Caco-2 (cell line): Measurements from ENCODE around the gene GCGR. TPM values are rescaled to one million over a fixed set of nuclear protein-coding genes. Genes with fewer than 3 reads are reported as not detected.

ENCODE experiments used
- BruUV-seq: library from RNA; stranded (reverse); fragments of 400-500 nt; replicated peaks from 2 replicates; lab custom pipeline; 2021; lab: Mats Ljungman, UMichigan
- CTCF ChIA-PET: fragments of 300-600 bp; sonication (Branson Sonifier 250); formaldehyde crosslinking; loops from one replicate; lab custom pipeline; 2022; ENCODE audit warnings: antibody characterized with exemption; lab: Charles Lee
- POLR2A ChIA-PET: fragments of 300-600 bp; sonication (Branson Sonifier 250); formaldehyde crosslinking; loops from one replicate; lab custom pipeline; 2022; ENCODE audit warnings: antibody characterized with exemption; lab: Charles Lee
- DNase-seq, 2 experiments: peaks; one replicate each; pipeline versions ENCODE4 v3.0.0 to v3.0.0-alpha.2; 2020 to 2022
- H3K27me3 ChIP-seq: replicated peaks from 2 replicates; pipeline ENCODE4 v1.6.0; 2011; ENCODE audit warnings: low read length; ENCODE audit not compliant: control insufficient read depth, insufficient read depth
- H3K36me3 ChIP-seq: 2 replicates; pipeline ENCODE4 v1.5.1; 2011; ENCODE audit warnings: low read length; ENCODE audit not compliant: control insufficient read depth, insufficient read depth
- H3K4me1 ChIP-seq: fragments of 250-450 bp; sonication (Bioruptor Pico); 2 replicates; pipeline ENCODE4 v1.5.1; 2020; ENCODE audit warnings: mild to moderate bottlenecking
- H3K4me3 ChIP-seq: 2 replicates; pipeline ENCODE4 v1.5.1; 2011; ENCODE audit warnings: low read depth, mild to moderate bottlenecking, control low read depth, low read length
- H3K9me3 ChIP-seq: fragments of 250-450 bp; sonication (Bioruptor Pico); 2 replicates; pipeline ENCODE4 v1.5.1; 2020; ENCODE audit warnings: mild to moderate bottlenecking, moderate library complexity
- H3K27ac Mint-ChIP-seq: one replicate; pipeline ENCODE4 v1.8.0; 2022; ENCODE audit warnings: mixed read lengths; ENCODE audit not compliant: unreplicated experiment
- H3K27me3 Mint-ChIP-seq: one replicate; pipeline ENCODE4 v1.8.0; 2022; ENCODE audit warnings: mixed read lengths; ENCODE audit not compliant: insufficient read depth, unreplicated experiment
- H3K36me3 Mint-ChIP-seq: one replicate; pipeline ENCODE4 v1.8.0; 2022; ENCODE audit warnings: mild to moderate bottlenecking, mixed read lengths; ENCODE audit not compliant: insufficient read depth, unreplicated experiment
- H3K4me1 Mint-ChIP-seq: one replicate; pipeline ENCODE4 v1.8.0; 2022; ENCODE audit warnings: low read depth, mixed read lengths; ENCODE audit not compliant: unreplicated experiment
- H3K4me3 Mint-ChIP-seq: one replicate; pipeline ENCODE4 v1.8.0; 2022; ENCODE audit warnings: mild to moderate bottlenecking, moderate library complexity, mixed read lengths; ENCODE audit not compliant: unreplicated experiment
- H3K9me3 Mint-ChIP-seq: one replicate; pipeline ENCODE4 v1.8.0; 2022; ENCODE audit warnings: mixed read lengths; ENCODE audit not compliant: unreplicated experiment
- CTCF ChIP-seq, 2 experiments: fragments of 200-600 bp in 1 of 2; IDR thresholded peaks; 1 replicate in 1 of 2; 2 replicates in 1 of 2; pipeline versions ENCODE4 v1.5.1 to v1.8.0; 2011 to 2022; ENCODE audit warnings: antibody characterized with exemption in 1 of 2, control low read depth in 1 of 2, inconsistent platforms in 1 of 2, low read depth in 1 of 2, low read length in 1 of 2, mild to moderate bottlenecking in 1 of 2, moderate library complexity in 1 of 2; ENCODE audit not compliant: insufficient read depth in 1 of 2, severe bottlenecking in 1 of 2, unreplicated experiment in 1 of 2
- intact Hi-C: fragments of 100-400 bp; cut with micrococcal nuclease; formaldehyde crosslinking; loops from one replicate; pipeline ENCODE4 v1.10.0; 2022; ENCODE audit not compliant: unreplicated experiment
- total RNA-seq: library from RNA; stranded (reverse); gene quantifications from 2 replicates; pipeline ENCODE4 v1.2.3, GENCODE V29; 2022

The GCGR gene
- total RNA-seq, 1 experiment from 2014 or later = 1.0 TPM

DNA sequence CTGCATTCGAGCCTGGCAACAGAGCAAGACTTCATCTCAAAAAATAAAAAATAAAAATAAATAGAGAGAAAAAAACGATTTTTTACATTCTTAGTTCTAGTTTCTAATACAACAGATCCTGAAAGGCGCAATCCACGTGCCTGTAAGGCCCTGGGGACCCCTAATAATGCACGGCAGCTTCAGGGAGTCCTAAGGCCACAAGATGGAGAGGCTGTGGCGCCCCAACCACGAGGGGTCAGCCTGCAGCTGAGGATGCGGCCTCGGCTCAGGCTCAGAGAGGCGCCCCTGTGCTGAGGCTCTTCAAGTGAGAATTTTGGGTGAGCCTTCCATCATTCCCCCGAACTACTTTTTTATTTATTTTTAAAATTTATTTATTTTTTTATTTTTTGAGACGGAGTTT is 45.5 kb downstream of the GCGR start:
- CTCF ChIA-PET = no interaction called here

DNA sequence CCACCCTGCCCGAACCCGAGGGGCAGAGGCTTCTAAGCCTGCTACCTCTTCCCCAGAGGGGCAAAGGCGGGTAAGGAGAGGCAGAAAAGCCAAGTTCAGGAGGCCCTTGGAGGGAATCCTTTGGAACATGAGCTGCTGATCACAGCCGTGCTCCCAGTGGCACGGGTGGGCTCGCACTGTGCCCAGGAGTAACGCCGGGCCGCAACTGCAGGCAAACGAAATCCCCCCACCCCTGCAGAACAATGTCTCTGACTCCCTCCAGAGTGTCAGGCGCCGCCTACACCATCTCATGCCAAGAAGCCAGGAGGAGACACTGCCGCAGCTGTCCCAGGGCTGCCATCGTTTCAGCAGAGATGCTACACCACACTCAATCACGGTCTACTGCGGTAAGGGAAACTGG is 47.5 kb downstream of the GCGR start:
- no peaks in the 10 kb centered on the region for H3K4me1 ChIP-seq
- POLR2A ChIA-PET = no interaction called here
- TF ChIP-seq CTCF (IDR thresholded peaks at IDR 0.05; ENCODE audit: insufficient read depth in 1 of 2, low read depth in 1 of 2, low read length in 1 of 2, severe bottlenecking in 1 of 2, unreplicated experiment in 1 of 2) = no peak
- Mint-ChIP-seq H3K36me3 (peaks cover 96% of the 10 kb centered on the region), H3K27ac (no peak overlapping the region), H3K27me3 (no peaks in the 10 kb centered on the region), H3K9me3 (no peaks in the 10 kb centered on the region), H3K4me1 (no peaks in the 10 kb centered on the region), H3K4me3 (no peak overlapping the region)
- no peak overlapping the region for H3K4me3 ChIP-seq
- no peak for DNase-seq
- CTCF ChIA-PET = interaction anchor here (0.7 kb wide), 1 partner anchor 1156 kb away, joined by 3 read pairs; no protein-coding TSS in a partner anchor
- peaks cover 6% of the 10 kb centered on the region for H3K36me3 ChIP-seq
- no peaks in the 10 kb centered on the region for H3K27me3 ChIP-seq
- intact Hi-C loops = no loop called here
- no TSS peak for BruUV-seq
- no peaks in the 10 kb centered on the region for H3K9me3 ChIP-seq

More for the DNA sequence above, 45.5 kb downstream of the GCGR start:
- no peaks in the 10 kb centered on the region for H3K4me1 Mint-ChIP-seq
- POLR2A ChIA-PET = interaction anchor here (0.6 kb wide), 1 partner anchor 22 kb away, joined by 4 read pairs; the partner anchor contains the start of gene ARHGDIA
- H3K27me3 Mint-ChIP-seq = no peaks in the 10 kb centered on the region
- no TSS peak for BruUV-seq
- DNase-seq = no peak
- H3K27ac Mint-ChIP-seq = no peak overlapping the region
- H3K36me3 ChIP-seq = peaks cover 3% of the 10 kb centered on the region; the same call in 1 of the 2 replicates
- intact Hi-C loops = no loop called here
- no peaks in the 10 kb centered on the region for H3K27me3 ChIP-seq
- H3K4me3 Mint-ChIP-seq = no peak overlapping the region
- H3K4me3 ChIP-seq = no peak overlapping the region
- H3K9me3 Mint-ChIP-seq = no peaks in the 10 kb centered on the region
- TF ChIP-seq CTCF (IDR thresholded peaks at IDR 0.05; ENCODE audit: insufficient read depth in 1 of 2, low read depth in 1 of 2, low read length in 1 of 2, severe bottlenecking in 1 of 2, unreplicated experiment in 1 of 2) = no peak
- H3K36me3 Mint-ChIP-seq = peaks cover 96% of the 10 kb centered on the region
- no peaks in the 10 kb centered on the region for H3K9me3 ChIP-seq
- H3K4me1 ChIP-seq = no peaks in the 10 kb centered on the region

GRCh38 chr17:81852237-81852636 is 48.3 kb downstream of the GCGR start:
- no peaks in the 10 kb centered on the region for H3K27me3 ChIP-seq
- POLR2A ChIA-PET = no interaction called here
- H3K27ac Mint-ChIP-seq = no peak overlapping the region
- intact Hi-C loops = no loop called here
- TF ChIP-seq CTCF (IDR thresholded peaks at IDR 0.05; ENCODE audit: insufficient read depth in 1 of 2, low read depth in 1 of 2, low read length in 1 of 2, severe bottlenecking in 1 of 2, unreplicated experiment in 1 of 2) = no peak
- no peaks in the 10 kb centered on the region for H3K4me1 ChIP-seq
- H3K27me3 Mint-ChIP-seq = no peaks in the 10 kb centered on the region
- CTCF ChIA-PET = no interaction called here
- no peaks in the 10 kb centered on the region for H3K9me3 Mint-ChIP-seq
- no peaks in the 10 kb centered on the region for H3K4me1 Mint-ChIP-seq
- H3K4me3 Mint-ChIP-seq = no peak overlapping the region
- H3K9me3 ChIP-seq = no peaks in the 10 kb centered on the region
- H3K4me3 ChIP-seq = no peak overlapping the region
- DNase-seq = no peak
- H3K36me3 ChIP-seq = peaks cover 6% of the 10 kb centered on the region
- peaks cover 96% of the 10 kb centered on the region for H3K36me3 Mint-ChIP-seq
- no TSS peak for BruUV-seq
